NCI-H345 treated with DMSO at 0.1 percent for 48 hours (cell line): ENCODE results near the gene KRT71.
A peak's percentile ranks its signal among the peaks of the same experiment; 100 is the strongest.
"Not testable (repeated sequence)": the region's sequence is repeated elsewhere in the genome, so short reads cannot be mapped to it uniquely, and the experiment has no call there.

Experiments
- DNase-seq: peaks from one replicate; lab custom pipeline; 2025; ENCODE audit not compliant: unreplicated experiment; lab: John Stamatoyannopoulos, UW

Gene KRT71

GRCh38 chr12:52552681-52553195 is at the start of gene KRT71:
TSS of gene KRT71 (minus strand) at chr12:52553145. CDS start at chr12:52553077, 68 bp downstream.
- no peak for DNase-seq

DNA sequence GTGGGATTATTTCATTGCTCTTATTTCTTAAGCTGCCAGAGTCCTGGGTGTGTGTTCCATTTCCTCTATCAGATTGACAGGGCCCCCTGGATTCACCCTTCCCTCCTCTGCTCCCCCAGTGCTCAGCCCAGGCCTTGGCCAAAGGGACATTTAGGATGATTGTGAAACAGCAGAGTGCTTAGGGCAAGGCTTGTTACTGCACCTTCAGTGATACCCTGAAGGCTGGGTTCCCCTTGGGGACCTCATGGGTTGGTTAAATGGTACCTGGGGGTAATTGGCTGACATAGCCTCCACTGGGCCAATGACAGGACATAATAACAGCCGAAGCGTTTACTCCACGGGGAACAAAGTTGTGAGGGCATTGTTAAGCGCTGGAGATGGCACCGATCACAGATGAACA is 49.6 kb upstream of the KRT71 start:
- no peak for DNase-seq

GRCh38 chr12:52601671-52602070 is 48.7 kb upstream of the KRT71 start:
- DNase-seq = no peak

GRCh38 chr12:52600941-52601481 is 48.1 kb upstream of the KRT71 start, which contains the start of gene KRT72:
TSS of gene KRT72 (minus strand) at chr12:52601463. CDS start at chr12:52601452, 11 bp downstream.
- no peak for DNase-seq

DNA sequence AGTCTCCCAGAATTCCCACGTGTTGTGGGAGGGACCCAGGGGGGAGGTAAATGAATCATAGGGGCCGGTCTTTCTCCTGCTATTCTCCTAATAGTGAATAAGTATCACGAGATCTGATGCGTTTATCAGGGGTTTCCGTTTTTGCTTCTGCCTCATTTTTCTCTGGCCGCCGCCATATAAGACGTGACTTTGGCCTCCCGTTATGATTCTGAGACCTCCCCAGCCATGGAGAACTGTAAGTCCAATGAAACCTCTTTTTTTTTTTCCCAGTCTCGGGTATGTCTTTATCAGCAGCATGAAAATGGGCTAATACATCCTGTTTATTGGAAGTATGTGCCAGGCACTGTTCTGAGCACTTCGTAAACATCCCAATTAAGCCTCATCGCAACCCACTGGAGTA is 47.5 kb upstream of the KRT71 start:
- DNase-seq = no peak

DNA sequence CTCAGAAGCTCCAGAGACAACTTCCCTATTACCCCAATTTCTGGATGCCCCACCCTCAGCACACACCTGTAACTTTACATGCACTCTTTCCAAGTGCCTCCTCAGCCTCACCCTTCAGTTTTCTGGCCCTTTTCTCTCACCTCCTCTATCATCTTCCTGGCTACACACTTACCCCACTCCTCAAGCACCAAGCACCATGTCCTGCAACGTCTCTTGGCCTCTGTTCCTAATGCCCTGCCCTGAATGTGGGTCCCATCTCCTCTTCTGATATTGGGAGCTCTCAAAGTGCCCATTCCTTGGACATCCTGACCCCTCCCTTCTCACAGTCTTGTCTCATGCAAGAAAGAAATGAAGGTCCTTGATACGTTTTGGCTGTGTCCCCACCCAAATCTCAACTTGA is 47.1 kb upstream of the KRT71 start:
- DNase-seq = no peak

DNA sequence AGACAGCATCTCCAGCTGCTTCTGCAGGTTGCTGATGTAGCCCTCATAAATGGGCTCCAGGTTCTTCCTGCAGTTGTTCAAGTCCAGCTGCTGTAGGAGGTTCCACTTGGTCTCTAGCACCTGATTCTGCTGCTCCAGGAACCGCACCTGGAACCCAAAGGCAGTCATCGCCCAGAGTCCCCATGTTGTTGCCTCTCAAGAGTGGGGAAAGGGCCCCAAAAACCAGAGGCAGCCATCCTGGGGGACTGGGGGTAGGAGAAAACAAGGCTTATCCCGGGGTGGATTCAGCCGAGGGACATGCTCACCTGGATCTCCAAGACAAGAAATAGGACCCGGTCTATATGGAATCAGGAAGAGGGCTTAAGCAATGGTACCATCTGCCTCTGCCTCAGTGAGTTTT is 46.0 kb upstream of the KRT71 start:
- no peak for DNase-seq

GRCh38 chr12:52594237-52594636 is 41.3 kb upstream of the KRT71 start:
- DNase-seq = not testable (repeated sequence)

DNA sequence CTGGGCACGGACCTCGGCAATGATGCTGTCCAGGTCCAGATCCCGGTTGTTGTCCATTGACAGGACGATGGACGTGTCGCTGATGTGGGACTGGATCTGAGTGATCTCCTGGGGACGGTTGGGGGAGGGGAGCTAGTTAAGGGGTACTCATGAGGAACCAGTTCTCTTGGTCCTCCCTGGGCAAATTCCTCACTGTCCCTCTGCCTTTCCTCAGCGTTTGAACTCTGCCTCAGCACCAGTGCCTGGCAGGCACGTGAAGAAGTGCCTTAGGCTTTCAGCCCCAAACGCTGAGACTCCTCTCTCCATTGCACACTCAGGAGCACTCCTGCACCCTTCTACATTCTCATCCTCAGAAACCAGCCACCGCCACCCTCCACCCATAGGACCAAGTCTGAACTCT is 38.6 kb upstream of the KRT71 start:
- DNase-seq = no peak

- no peak for DNase-seq
These were observed 37.1 kb upstream of the KRT71 start for GRCh38 chr12:52590021-52590420.

DNA sequence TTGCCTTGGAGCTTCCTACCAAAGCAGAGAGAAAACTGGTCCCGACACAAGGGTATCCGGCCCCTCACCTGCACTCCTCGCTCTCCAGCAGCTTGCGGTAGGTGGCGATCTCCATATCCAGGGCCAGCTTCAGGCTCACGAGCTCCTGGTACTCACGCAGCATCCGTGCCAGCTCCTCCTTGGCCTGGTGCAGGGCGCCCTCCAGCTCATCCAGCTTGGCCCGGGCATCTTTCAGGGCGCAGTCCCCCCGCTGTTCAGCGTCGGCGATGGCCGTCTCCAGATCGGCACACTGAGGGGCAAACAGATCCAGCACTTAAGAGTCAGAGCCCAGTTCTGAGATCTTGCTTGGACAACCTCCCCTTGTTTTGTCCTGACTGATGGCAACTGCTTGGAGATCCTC is 34.6 kb upstream of the KRT71 start:
- no peak for DNase-seq

GRCh38 chr12:52585946-52586345 is 33.0 kb upstream of the KRT71 start:
- no peak for DNase-seq

GRCh38 chr12:52585066-52585465 is 32.1 kb upstream of the KRT71 start:
- DNase-seq = no peak

DNA sequence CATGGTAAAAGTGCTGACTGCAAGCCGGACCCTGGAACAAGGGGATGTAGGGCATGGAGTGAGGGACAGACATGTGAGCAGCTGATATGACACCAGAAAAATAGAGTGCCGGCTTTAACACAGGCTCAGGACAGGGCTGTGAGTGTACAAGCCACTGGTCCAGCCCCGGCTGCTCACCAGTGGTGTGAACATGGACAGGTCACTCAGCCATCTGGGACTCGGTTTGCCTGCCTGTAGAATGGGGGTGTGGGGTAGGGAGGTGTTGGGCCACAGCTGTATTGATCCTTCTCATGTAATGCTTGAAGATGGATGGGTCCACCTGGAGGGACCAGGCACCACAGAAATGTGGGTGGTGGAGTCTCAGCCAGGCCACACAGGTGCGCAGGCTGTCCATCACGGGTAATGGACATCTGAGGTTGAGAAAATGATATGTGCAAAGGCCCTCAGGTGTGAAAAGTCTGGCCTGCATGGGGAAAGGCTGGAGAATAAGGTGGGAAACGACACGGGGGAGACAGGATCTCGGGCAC is 31.3 kb upstream of the KRT71 start:
- DNase-seq = no peak

GRCh38 chr12:52582971-52583456 is 30.1 kb upstream of the KRT71 start:
- DNase-seq = peak; percentile 59

GRCh38 chr12:52582486-52582885 is 29.5 kb upstream of the KRT71 start:
- no peak for DNase-seq

- peak; percentile 8 for DNase-seq
These were observed 28.5 kb upstream of the KRT71 start for GRCh38 chr12:52581481-52581880.

GRCh38 chr12:52581066-52581465 is 28.1 kb upstream of the KRT71 start:
- no peak for DNase-seq

- no peak for DNase-seq
These were observed 27.6 kb upstream of the KRT71 start for GRCh38 chr12:52580496-52580895.

- no peak for DNase-seq
These were observed 26.8 kb upstream of the KRT71 start for GRCh38 chr12:52579468-52580465.

GRCh38 chr12:52578469-52578868 is 25.5 kb upstream of the KRT71 start:
- no peak for DNase-seq

DNA sequence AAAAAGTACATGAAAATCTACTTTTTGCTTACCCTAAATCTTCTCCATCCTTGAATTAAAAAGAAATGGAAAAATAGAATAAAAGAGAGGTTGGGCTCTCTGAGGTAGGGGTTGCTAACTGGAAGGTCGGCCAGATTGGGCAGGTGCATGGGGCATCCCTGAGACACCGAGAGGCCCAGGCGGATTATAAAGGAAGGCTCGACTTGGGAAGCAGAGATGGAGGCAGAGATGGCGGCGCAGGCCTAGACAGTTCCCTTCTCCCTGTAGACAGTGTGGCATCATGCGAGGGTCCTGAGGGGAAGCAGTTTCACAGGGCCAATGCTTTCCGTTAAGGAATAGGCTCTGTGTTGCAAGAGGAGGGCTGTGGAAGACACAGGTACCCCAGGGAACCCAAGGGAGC is 24.4 kb upstream of the KRT71 start:
- no peak for DNase-seq
